Thyroid gland (tissue), 4 donors: Measurements from ENCODE around the gene GLI3. TPM values are rescaled to one million over a fixed set of nuclear protein-coding genes. Genes with fewer than 3 reads are reported as not detected.

Experiments used
- DNase-seq, 2 donors: peaks; one replicate each; pipeline ENCODE4 v3.0.0-alpha.2; 2019
- H3K27ac ChIP-seq, 3 donors: fragments of 200-600 bp; sonication (generic); 1 replicate in 2 of 3; 2 replicates in 1 of 3; pipeline ENCODE4 v1.5.1; 2016 to 2019; ENCODE audit warnings: mild to moderate bottlenecking in 1 of 3, moderate library complexity in 1 of 3
- H3K27me3 ChIP-seq: fragments of 200-600 bp; sonication (generic); one replicate; pipeline ENCODE4 v1.5.1; 2019
- H3K36me3 ChIP-seq, 2 donors: fragments of 200-600 bp; sonication (generic); one replicate each; pipeline ENCODE4 v1.5.1; 2016 to 2019
- H3K4me1 ChIP-seq, 2 donors: fragments of 200-600 bp; sonication (generic); one replicate each; pipeline ENCODE4 v1.5.1; 2017 to 2019
- H3K4me3 ChIP-seq, 3 donors: fragments of 200-600 bp; sonication (generic); replicated peaks in 1 of 3; 1 replicate in 2 of 3; 2 replicates in 1 of 3; pipeline ENCODE4 v1.5.1; 2016; ENCODE audit warnings: mild to moderate bottlenecking in 1 of 3
- H3K9me3 ChIP-seq: fragments of 200-600 bp; sonication (generic); one replicate; pipeline ENCODE4 v1.5.1; 2017
- POLR2A ChIP-seq, 2 donors: fragments of 450-650 bp; IDR thresholded peaks; one replicate each; pipeline ENCODE4 v1.6.1; 2017; ENCODE audit warnings: antibody characterized with exemption in 2 of 2, mild to moderate bottlenecking in 2 of 2, moderate library complexity in 1 of 2
- WGBS, 2 donors: methylation state at CpG; one replicate each; pipeline ENCODE4 v1.1.5; 2017; 5-methylcytosine and 5-hydroxymethylcytosine counted together
- intact Hi-C: fragments of 100-400 bp; cut with DNase I; formaldehyde crosslinking; loops from one replicate; pipeline ENCODE4 v1.15.1; 2023
- total RNA-seq, 4 donors: library from RNA; depleted of rRNA; stranded (reverse); fragments of >200 nt; gene quantifications; one replicate each; pipeline ENCODE4 v1.2.3, GENCODE V29; 2016
- TF ChIP-seq, protein P1 (sequence below), 6 experiments: fragments of 200-600 bp in 3 of 6; fragments of 450-650 bp in 3 of 6; sonication (generic) in 3 of 6; IDR thresholded peaks; one replicate each; pipeline ENCODE4 v1.5.1; 2016 to 2019; ENCODE audit warnings: antibody characterized with exemption in 6 of 6, mild to moderate bottlenecking in 2 of 6, inconsistent platforms in 1 of 6, moderate library complexity in 1 of 6

Gene GLI3
- total RNA-seq, 4 donors from 2014 or later: 10.1 to 15.6 (median 13.6) TPM

- WGBS, 2 donors: 60 to 70% methylated on average over 3 of the region's 3 CpGs
- H3K36me3 ChIP-seq: no peaks in the 10 kb centered on the region
- peaks cover 17 to 44% of the 10 kb centered on the region in 2 donors for H3K4me1 ChIP-seq
- no peaks in the 10 kb centered on the region for H3K27me3 ChIP-seq
- intact Hi-C loops: no loop called here
- no peaks in the 10 kb centered on the region for H3K9me3 ChIP-seq
- H3K27ac ChIP-seq: no peak overlapping the region
- TF ChIP-seq, protein P1, sequence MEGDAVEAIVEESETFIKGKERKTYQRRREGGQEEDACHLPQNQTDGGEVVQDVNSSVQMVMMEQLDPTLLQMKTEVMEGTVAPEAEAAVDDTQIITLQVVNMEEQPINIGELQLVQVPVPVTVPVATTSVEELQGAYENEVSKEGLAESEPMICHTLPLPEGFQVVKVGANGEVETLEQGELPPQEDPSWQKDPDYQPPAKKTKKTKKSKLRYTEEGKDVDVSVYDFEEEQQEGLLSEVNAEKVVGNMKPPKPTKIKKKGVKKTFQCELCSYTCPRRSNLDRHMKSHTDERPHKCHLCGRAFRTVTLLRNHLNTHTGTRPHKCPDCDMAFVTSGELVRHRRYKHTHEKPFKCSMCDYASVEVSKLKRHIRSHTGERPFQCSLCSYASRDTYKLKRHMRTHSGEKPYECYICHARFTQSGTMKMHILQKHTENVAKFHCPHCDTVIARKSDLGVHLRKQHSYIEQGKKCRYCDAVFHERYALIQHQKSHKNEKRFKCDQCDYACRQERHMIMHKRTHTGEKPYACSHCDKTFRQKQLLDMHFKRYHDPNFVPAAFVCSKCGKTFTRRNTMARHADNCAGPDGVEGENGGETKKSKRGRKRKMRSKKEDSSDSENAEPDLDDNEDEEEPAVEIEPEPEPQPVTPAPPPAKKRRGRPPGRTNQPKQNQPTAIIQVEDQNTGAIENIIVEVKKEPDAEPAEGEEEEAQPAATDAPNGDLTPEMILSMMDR (IDR thresholded peaks at IDR 0.05): no peak
- TF ChIP-seq POLR2A (IDR thresholded peaks at IDR 0.05): no peak
- no peak for DNase-seq
- H3K4me3 ChIP-seq: no peak overlapping the region
Measured at GRCh38 chr7:42233695-42234331, 3.2 kb downstream of the GLI3 start.

DNA sequence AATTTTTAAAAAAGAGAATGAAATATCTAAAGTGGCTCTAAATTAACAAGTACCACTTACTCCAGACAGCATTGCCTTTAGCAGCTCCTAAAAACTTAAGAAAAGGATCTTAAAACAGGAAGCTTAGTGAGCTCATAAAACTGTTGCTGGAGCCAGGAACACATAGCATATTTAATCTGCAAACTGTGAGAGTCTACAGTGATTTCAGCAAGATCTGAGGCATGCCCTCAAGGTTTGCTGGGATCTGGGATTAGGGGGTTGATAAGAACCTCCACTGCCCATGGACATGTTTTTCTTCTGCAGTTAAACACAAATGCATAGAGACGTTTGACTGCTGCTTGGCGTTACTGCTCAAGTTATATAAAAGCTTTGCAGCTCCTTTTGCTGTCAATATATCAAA, 3.8 kb downstream of the GLI3 start:
- peak overlapping the region in 1 of 3 donors; percentile 11 for H3K27ac ChIP-seq
- intact Hi-C loops: no loop called here
- H3K27me3 ChIP-seq: no peaks in the 10 kb centered on the region
- no peak for DNase-seq
- H3K36me3 ChIP-seq: no peaks in the 10 kb centered on the region
- no peaks in the 10 kb centered on the region for H3K9me3 ChIP-seq
- H3K4me3 ChIP-seq: no peak overlapping the region
- peaks cover 17 to 44% of the 10 kb centered on the region in 2 donors for H3K4me1 ChIP-seq
- WGBS, 2 donors: 80 to 85% methylated on average over 2 of the region's 2 CpGs
- TF ChIP-seq, protein P1 (IDR thresholded peaks at IDR 0.05): no peak
- TF ChIP-seq POLR2A (IDR thresholded peaks at IDR 0.05): no peak

- H3K4me3 ChIP-seq: no peak overlapping the region
- H3K36me3 ChIP-seq: no peaks in the 10 kb centered on the region
- H3K27ac ChIP-seq: peak overlapping the region in 1 of 3 donors; percentile 11
- intact Hi-C loops: no loop called here
- H3K27me3 ChIP-seq: no peaks in the 10 kb centered on the region
- peak; percentile 76 to 82 for DNase-seq
- TF ChIP-seq POLR2A (IDR thresholded peaks at IDR 0.05): no peak
- TF ChIP-seq, protein P1 (IDR thresholded peaks at IDR 0.05): no peak
- WGBS, 2 donors: 28 to 49% methylated on average over 4 of the region's 4 CpGs
- H3K4me1 ChIP-seq: peaks cover 17 to 44% of the 10 kb centered on the region in 2 donors
- no peaks in the 10 kb centered on the region for H3K9me3 ChIP-seq
Measured at GRCh38 chr7:42232275-42232674, 4.7 kb downstream of the GLI3 start.

GRCh38 chr7:42231043-42231787, 5.8 kb downstream of the GLI3 start:
- DNase-seq: no peak
- Histone ChIP-seq H3K27me3 (no peaks in the 10 kb centered on the region), H3K27ac (no peak overlapping the region), H3K4me1 (peaks cover 17 to 44% of the 10 kb centered on the region in 2 donors), H3K4me3 (no peak overlapping the region), H3K36me3 (no peaks in the 10 kb centered on the region), H3K9me3 (no peaks in the 10 kb centered on the region)
- WGBS, 2 donors: 70 to 94% methylated on average over 1 of the region's 1 CpG
- no peak for TF ChIP-seq POLR2A (IDR thresholded peaks at IDR 0.05)
- TF ChIP-seq, protein P1 (IDR thresholded peaks at IDR 0.05): no peak
- intact Hi-C loops: no loop called here
